Measurements from ENCODE around the gene FERMT2.
A peak's percentile ranks its signal among the peaks of the same experiment; 100 is the strongest.

The FERMT2 gene

DNA sequence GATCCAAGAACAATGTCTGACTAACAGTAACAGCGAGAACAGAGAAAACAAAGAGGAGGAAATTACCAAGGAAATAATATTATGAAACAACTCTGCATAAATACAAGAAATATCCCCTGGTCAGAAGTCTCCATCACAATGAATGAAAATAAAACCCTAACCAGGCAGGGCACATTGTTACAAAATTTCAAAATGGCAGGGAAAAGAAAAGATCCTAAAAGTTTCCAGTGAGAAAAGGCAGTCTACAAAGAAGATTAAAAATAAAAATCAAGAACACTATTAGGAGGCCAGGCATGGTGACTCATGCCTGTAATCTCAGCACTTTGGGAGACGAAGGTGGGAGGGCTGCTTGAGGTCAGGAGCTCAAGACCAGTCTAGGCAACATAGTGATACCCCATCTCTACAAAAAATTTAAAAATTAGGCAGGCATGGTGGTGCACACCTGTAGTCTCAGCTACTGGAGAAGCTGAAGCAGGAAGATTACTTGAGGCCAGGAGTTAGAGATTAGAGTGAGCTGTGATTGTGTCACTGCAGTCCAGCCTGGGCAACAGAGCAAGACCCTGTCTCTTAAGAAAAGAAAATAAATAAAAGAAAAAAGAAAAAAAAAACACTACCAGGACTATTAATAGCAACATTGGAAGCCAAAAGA, 47.8 kb downstream of the FERMT2 start:
- peak; percentile 81 for DNase-seq (ENCODE audit: low read depth)

DNA sequence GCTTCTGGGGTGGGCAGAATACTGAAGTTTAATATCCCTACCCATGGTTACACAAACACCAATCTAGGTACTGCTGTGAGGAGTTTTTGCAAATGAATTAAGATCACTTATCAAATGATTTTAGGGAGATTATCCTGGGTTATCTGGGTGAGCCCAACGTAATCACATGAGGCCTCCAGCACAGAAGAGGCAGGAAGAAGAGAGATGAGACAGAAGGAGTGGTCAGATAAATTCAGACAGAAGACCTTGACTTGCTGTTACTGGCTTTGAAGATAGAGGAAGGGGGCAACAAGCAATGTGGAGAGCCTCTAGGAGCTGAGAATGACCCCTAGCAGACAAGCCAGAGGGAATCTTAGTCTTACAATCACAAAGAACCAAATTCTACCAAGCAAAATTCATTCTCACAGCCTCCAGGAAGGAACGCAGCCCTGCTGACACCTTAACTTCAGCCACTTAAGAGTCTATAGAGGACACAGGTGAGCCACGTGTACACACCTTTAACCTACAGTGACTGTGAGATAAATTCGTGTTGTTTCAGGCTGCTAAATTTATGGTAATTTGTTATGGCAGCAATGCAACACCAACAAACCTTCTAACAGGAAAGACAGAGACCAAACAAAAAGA, 49.4 kb downstream of the FERMT2 start:
- no peak for DNase-seq (ENCODE audit: low read depth)

DNA sequence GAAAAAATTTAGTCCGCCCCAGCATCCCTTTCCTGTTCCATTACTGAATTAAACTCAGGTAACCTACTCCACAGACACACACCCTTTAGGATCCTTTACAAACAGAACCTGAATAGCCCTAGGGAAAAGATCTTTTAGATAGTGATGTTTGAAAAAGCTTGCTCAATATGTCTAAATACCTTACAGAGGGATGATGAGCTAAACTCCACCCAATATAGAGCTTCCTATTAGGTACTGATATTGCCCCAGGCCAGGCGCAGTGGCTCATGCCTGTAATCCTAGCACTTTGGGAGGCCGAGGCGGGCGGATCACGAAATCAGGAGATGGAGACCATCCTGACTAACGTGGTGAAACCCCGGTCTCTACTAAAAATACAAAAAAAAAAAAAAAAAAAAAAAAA, 50.1 kb downstream of the FERMT2 start:
- DNase-seq (ENCODE audit: low read depth) = no peak

DNA sequence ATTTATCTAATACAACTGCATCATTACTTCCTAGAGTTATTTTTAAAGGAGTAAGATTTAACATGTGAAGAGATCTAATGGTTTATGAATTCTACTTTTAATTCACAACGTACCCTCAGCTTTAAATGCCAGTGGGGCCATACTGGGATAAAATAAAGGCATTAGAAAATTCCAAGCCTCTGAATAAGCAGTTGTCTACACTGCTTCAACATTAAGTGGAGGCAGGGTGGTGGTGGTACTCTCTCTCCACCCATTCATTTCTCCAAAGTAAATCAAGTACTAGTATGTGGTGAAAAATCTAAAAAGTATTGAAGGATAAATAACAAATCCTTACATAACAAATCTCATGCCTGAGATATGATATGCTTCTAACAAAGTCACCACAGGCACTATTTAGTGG, 52.4 kb downstream of the FERMT2 start:
- DNase-seq (ENCODE audit: low read depth) = no peak

DNA sequence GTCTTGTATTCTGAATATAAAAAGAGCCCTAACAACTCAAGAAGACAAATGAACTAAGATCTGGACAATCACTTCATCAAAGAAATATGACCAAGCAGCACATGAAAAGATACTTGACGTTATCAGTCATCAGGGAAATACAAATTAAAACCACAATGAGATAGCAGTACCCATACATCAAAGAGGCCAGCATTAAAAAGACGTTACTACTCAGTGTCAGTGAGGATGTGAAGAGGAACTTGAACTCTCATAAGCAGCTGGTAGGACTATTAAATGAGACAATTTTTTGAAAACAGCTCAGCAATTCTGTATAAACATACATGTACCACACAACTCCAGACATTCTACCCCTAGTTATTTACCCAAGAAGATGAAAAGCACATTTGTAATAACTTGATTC, 55.9 kb downstream of the FERMT2 start:
- peak; percentile 84 for DNase-seq (ENCODE audit: low read depth)

DNA sequence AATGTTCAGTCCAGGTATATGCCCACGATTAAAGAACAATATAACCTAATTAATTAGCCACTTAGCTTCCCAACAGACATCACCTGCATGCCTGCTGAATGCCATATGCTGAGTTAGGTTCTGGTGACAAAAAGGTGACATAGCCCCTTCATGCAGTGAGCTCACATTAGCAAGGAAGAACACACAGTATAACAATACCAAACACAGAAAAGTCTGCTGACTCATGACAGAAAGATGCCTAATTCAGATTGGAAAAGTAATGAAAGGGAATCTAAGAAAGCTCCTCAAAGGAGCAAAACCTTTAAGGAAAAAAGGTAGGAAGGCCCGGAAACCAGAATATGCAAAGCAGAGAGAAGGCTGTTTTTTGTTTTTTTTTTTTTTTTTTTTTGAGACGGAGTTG, 59.0 kb downstream of the FERMT2 start:
- no peak for DNase-seq (ENCODE audit: low read depth)

DNA sequence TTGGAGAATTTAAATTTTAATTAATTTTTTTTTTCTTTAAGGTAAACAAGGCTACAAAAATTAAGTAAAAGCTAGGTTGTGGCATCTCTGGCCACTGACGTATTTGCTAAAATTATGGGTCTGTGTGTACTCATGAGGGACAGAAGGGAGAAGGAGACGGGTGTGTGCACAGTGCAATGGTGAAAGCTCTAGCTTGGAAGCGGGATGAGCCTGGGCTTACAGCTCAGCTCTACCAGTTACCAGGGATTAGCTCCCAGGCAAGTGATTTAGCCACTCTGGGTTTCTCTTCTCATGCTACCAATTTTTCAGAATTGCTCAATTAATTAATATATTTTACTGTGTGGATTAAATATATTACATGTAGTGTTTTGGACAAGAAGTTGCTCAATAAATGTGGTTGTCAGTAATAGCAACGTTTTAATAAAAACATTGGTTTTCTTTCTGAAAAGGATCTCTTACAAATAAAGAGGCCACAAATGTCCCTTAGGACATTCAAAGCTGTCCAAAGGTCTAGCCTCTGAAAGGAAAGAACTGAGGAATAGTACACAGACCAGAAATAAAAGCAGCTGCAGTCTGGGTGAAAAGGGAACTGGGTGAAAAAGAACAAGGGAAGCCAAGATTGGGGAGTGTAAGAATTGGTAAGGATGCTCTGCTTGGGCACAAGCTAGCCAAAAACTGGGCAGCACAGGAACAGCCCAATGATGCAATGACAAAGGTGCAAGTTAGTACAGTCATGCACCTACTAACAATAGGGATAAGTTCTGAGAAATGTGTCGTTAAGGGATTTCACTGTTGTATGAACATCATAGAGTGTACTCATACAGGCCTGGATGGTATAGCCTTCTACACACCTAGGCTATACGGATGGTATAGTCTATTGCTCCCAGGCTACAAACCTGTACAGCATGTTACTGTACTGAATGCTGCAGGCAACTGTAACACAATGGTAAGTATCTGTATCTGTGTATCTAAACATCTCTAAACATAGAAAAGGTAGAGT, 61.7 kb downstream of the FERMT2 start:
- no peak for DNase-seq (ENCODE audit: low read depth)

DNA sequence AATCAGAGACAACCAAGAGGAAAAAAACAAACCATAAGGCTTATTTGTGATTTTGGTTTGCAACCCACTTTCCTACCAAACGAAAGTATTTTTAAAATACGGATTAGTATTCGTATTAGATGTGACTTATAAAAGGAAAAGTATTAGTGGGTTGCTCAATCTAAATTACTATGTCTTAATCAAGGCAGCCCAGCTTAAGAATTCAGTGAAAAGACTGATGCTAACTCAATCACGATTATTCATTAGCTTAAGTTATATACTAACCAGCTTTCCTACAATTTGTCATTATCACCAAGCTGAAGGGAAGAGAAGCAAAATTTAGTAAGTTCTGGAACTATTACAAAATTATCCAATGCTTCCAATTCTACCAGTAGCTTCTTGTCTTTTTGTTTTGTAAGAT, 62.7 kb downstream of the FERMT2 start:
- no peak for DNase-seq (ENCODE audit: low read depth)

DNA sequence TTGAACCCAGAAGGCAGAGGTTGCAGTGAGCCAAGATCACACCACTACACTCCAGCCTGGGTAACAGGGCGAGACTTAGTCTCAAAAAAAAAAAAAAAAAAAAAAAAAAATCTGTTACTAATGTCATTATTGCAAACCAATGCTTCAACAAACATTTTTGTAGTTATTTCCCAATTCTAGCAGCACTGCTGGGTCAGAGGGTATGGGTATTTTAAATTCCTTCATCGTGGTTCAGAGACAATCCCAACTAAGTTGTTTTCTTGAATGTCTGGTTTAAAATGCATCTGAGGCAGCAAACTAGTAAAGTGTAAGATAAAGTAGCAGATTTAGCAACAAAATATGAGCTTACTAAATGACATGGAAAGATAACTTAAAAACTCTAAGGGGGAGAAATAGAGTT, 65.6 kb downstream of the FERMT2 start:
- peak; percentile 69 for DNase-seq (ENCODE audit: low read depth)

DNA sequence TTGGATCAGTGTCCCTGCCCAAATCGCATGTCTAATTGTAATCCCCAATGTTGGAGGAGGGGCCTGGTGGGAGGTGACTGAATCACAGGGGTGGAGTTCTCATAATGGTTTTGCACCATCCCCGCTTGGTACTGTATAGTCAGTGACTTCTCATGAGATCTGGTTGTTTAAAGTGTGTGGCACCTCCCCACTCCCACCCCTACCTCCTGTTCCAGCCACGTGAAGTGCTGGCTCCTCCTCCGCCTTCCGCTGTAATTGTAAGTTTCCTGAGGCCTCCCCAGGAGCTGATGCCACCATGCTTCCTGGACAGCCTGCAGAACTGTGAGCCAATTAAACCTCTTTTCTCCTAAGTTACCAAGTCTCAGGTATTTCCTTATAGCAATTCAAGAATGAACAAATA, 67.2 kb downstream of the FERMT2 start:
- DNase-seq (ENCODE audit: low read depth) = peak; percentile 41

DNA sequence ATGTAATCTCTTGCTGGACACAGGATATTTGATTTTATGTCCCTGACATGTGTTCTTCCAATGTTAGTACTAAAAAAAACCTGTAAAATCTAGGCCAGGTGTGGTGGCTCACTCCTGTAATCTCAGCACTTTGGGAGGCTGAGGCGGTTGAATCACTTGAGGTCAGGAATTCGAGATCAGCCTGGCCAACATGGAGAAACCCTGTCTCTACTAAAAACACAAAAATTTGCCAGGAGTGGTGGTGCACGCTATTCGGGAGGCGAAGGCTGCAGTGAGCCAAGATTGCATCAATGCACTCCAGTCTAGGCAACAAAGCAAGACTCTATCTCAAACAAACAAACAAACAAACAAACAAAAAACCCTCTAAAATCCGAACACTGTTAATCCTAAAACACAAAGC, 68.0 kb downstream of the FERMT2 start:
- no peak for DNase-seq (ENCODE audit: low read depth)

DNA sequence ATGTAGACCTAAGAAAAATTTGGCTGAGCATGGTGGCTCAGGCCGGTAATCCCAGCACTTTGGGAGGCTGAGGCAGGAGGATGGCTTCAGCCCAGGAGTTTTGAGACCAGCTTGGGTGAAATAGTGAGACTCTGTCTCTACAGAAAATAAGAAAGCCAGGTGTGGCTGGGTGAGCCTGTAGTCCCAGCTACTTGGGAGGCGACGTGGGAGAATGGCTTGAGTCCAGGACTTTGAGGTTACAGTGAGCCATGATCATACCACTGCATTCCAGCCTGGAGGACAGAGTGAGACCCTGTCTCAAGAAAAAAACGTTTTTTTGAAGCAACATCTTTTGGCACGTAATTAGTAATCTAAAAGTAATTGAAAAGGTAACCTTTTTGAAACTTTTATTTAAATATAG, 70.9 kb downstream of the FERMT2 start:
- DNase-seq (ENCODE audit: low read depth) = peak; percentile 45

DNA sequence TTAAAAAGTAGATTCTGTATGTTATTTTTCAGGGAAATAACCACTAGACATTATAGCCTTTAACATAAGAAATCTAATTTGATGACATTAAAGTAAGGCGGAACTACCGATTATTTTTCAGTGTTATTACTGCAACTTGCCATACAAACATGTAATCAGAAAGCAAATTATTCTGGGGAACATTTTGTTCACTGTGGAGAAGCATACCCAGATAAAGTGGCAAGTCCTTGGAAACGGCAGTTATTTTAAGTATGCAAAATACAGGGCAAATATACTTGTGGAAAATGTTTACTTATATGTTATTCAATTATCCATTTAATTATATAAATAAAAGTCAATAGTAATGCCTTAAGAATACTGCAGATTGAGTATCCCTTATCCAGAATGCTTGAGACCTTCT, 71.9 kb downstream of the FERMT2 start:
- no peak for DNase-seq (ENCODE audit: low read depth)

DNA sequence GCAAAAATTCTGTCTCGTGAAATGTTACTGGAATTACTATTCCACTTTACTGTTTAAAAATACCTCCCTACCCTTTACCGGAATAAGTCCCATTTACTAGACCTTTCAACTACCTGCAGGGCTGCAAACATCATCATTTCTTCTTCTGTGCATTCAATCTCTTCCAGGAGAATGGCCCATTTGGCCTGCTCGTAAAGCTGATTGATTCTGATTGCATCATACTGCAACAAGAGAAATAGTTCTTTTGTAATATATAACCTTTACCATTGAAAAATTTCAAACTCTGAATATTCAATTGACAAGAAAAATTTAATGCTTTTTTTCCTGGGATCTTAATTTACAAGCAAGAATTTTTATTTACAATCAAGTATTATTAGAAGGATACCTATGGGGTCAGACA, 72.4 kb downstream of the FERMT2 start:
- DNase-seq (ENCODE audit: low read depth) = no peak

DNA sequence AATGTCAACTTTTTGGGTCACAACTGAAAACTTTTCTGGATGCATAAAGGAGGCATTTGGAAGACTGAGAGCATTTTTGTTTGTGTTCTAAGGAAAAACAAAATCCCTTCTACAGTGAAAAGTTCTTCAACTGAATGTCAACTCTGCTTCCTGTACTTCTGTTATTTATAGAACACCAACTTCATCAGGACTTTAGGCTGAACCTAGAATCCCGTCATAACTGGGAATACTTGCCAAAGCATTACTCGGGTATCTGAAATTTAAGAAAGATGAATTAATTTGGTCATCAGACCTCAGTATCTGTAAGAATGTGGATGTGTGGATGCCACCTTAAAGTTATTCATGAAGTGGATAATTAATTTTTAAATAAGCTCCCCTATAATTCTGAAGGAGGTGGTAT, 73.2 kb downstream of the FERMT2 start:
- peak; percentile 26 for DNase-seq (ENCODE audit: low read depth)

DNA sequence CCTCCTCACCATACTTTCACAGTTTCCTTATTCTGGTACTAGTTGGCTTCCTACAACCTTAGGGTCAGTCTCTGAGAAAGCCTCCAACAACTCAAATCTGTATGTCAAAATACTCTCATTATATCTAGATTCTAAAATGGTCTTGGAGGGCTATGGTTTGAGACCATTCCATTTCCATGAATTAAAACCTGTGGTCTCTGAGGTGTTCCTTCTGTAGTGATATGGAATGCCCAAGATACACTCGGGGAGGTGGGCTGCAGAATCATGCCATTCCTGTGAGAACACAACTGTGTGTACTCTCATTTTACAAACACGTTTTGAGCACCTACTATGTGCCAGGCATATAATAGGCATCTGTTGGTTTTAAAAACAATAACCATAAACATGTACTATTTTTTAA, 74.0 kb downstream of the FERMT2 start:
- peak; percentile 27 for DNase-seq (ENCODE audit: low read depth)

DNA sequence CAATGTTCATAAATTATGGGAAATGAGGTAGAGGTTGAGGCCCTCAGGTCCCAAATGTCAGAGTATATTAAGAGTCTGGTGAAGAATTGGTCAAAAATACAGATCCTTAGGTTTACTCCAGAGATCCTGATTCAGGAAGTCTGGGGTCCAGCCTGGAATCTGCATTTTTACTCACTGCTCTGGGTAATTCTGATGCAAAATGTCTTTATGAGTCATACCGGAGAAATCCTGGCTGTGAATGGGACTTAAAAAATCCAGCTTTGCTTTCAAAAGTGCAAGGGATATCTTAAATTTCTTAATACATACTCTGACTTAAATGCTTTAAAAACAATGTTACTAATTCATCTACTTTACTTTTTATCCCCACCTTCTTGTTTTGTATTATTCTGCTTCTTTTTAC, 74.5 kb downstream of the FERMT2 start:
- peak; percentile 78 for DNase-seq (ENCODE audit: low read depth)

DNA sequence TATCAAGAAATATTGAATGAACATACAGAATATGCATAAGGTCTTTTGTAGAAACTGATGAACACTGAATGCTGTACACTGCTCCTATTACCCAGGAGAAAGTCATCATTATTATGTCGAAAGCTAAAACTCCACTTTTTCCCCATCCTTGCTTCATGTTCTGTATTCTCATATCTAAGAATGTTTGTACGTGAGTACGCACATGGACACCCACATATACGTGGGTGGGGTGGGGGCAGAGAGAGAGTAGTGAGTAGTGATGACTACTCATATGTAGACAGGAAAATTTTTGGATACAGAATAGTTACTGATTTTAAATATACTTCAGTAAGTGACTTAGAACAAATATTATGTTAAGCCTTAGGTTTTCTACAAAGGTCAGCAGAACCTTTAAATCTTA, 75.1 kb downstream of the FERMT2 start:
- DNase-seq (ENCODE audit: low read depth) = peak; percentile 62

DNA sequence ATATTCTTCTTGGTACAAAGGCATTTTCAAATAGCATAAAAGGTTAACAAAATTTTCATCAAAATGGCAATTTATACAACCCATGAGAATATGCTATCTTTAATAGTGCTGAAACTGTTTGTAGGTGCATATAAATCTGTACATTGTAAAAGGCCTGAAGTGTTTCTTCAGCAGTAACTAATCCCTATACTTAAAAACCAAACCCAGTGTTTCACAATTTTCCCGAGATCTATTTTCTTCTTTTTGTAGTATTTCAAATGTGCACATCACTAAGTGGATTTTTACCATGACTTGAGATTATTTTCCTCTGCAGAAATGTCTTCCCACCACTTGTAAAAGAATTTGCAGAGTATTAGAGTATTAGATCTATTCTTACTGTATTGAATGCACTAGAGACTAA, 76.5 kb downstream of the FERMT2 start:
- DNase-seq (ENCODE audit: low read depth) = peak; percentile 37

DNA sequence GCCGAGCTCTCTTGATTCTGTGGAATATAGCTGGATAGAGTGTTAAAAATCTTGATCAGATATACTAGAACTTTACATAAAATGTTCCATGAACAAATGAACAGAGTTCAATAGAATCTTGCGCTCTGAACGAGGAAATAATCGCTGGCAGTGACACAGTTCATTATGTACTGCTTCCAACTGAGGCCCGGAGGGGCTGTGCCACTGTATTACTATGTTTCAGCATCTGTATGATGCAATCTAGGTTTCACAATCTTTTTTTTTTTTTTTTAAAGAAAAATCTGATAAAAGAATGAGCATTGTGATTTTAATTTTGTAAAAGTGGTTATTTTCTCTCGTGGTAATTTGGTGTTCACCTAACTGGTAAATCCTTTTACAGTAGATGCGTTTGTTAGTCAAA, 77.2 kb downstream of the FERMT2 start:
- peak; percentile 77 for DNase-seq (ENCODE audit: low read depth)

DNA sequence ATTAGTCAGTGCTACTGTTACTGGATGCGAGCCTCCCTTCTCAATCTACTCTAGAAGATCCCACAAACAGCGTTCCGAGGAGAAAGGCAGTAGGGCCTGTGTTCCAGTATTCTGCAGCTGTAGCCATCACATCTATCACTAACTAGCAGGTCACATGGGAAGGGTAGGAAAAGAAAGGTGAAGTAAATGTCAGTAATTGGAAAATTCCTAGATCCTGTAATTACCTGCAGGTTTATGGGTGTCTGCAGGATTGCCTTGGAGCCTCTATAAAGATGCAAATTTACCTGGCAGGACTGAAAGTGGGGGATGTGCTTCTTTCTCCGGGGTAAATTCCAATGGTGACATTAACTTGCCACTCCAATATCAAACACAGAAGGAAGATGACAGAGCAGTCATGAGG, 77.8 kb downstream of the FERMT2 start:
- DNase-seq (ENCODE audit: low read depth) = no peak

DNA sequence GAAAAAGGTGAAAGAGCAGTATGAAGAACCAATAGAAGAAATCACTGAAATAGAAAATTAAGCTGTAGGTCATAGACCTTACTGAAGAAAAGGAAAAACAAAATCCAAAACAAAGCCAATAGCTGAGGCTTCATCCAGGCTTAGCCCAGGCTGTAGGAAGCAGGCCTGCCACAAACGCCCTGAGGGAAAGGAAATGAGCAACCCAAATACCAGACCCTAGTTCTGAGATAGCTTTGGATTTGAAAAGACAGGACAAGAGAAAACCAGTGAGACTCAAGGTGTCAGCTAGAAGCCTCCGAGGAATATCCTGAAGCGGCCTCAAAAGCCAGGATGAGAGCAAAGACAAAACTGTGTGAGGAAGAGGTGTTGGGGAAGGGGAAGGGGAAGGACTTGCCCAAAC, 79.2 kb downstream of the FERMT2 start:
- no peak for DNase-seq (ENCODE audit: low read depth)
